Pancreas (tissue), 10 donors: ENCODE results near the gene CCDC182. TPM values are rescaled to one million over a fixed set of nuclear protein-coding genes. Genes with fewer than 3 reads are reported as not detected.

Experiments used
- ATAC-seq, 4 donors: fragments of 200-7000 bp; cut with Tn5 transposase; one replicate each; pipeline versions ENCODE4 v1.8.0 to v1.9.1; 2020; ENCODE audit warnings: mild to moderate bottlenecking in 4 of 4, moderate library complexity in 4 of 4
- DNase-seq, 6 donors: peaks; one replicate each; pipeline ENCODE4 v3.0.0-alpha.2; 2020
- FAIRE-seq: peaks from 2 replicates; lab custom pipeline; 2012; peaks lifted over from hg19 to GRCh38; lab: Jason Lieb, UNC
- H3K27ac ChIP-seq, 4 donors: fragments of 200-600 bp; sonication (generic); 1 replicate in 3 of 4; 2 replicates in 1 of 4; pipeline versions ENCODE4 v1.5.0 to v1.8.0; 2020
- H3K27me3 ChIP-seq, 4 donors: fragments of 200-600 bp; one replicate each; pipeline ENCODE4 v1.8.0; 2021
- H3K36me3 ChIP-seq, 3 donors: fragments of 200-600 bp; sonication (generic) in 1 of 3; one replicate each; pipeline versions ENCODE4 v1.5.0 to v1.8.0; 2020 to 2021
- H3K4me1 ChIP-seq, 3 donors: fragments of 200-600 bp; one replicate each; pipeline ENCODE4 v1.8.0; 2021
- H3K4me3 ChIP-seq, 4 donors: fragments of 200-600 bp; sonication (generic) in 2 of 4; one replicate each; pipeline versions ENCODE4 v1.5.0 to v1.8.0; 2020 to 2021
- H3K9me3 ChIP-seq, 4 donors: fragments of 200-600 bp; one replicate each; pipeline ENCODE4 v1.8.0; 2021
- WGBS, 2 donors: extraction: QIAGEN DNeasy Blood & Tissue Kit; methylation state at CpG; one replicate each; pipeline ENCODE4 v1.1.7; 2013; 5-methylcytosine and 5-hydroxymethylcytosine counted together
- intact Hi-C, 3 donors: fragments of 100-400 bp; cut with DNase I; formaldehyde crosslinking; loops; one replicate each; pipeline versions ENCODE4 v1.11.1 to v1.14.2; 2022
- polyA plus RNA-seq, 2 donors: library from polyadenylated mRNA; stranded (reverse); fragments of 200-250 nt; gene quantifications; one replicate each; pipeline ENCODE4 v1.2.3, GENCODE V29; 2013
- total RNA-seq, 6 donors: library from RNA; stranded (reverse); fragmentation: NEBNext Ultra II Directional in 4 of 6; extraction: Animal tissue kit (Norgen Biotek cat#: 25700) in 4 of 6; gene quantifications; one replicate each; pipeline versions ENCODE4 v1.2.1 to v1.2.4, GENCODE V29; 2021 to 2023
- TF ChIP-seq, protein P1 (sequence below), 4 donors: fragments of 200-600 bp; sonication (generic) in 3 of 4; IDR thresholded peaks; one replicate each; pipeline versions ENCODE4 v1.5.0 to v1.8.0; 2021; ENCODE audit warnings: antibody characterized with exemption in 4 of 4
- donor health status: healthy with polysubstance abuse.
- donor health status: DM: no; HTN: no; CAD: no; lungs with moderate emphysema.
- donor health status: DM: no; HTN: no; CAD: no.
- donor health status: control.
- donor health status: control.
- donor health status: Bipolar disorder and iron deficiency.
- donor health status: DM: yes; HTN: yes; CAD: no.
- donor health status: DM: no; HTN: no; CAD: no.
- donor health status: DM: no; HTN: no; CAD: no.
- donor health status: DM: yes; HTN: yes; CAD: no.

CCDC182 gene
- total RNA-seq (not detected), polyA plus RNA-seq (not detected)

DNA sequence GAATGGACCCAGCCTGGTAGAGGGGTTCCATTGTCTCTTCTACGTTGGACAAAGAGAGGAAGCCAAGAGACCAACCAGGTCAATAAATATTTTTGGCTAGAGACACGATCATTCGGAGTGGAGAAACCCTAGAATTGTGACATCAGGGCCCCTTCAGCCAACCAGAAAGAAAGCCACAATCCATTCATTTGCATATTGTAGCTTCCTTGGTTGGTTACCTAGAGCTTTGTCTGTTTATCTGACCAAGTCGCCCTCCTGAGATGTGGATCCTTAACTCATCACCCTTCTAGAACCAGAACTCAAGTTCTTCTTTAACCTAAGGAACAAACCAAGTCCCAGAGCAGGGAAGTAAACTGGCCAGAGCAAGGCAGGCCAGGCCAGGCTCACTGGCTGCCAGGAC is at the start of gene CCDC182:
TSS of gene CCDC182 (minus strand) at position 58 of the 400 bp plus-strand sequence. CDS start at position 31, 27 bp downstream.
- 50 to 67% methylated on average over 4 of the region's 4 CpGs for WGBS, 2 donors

DNA sequence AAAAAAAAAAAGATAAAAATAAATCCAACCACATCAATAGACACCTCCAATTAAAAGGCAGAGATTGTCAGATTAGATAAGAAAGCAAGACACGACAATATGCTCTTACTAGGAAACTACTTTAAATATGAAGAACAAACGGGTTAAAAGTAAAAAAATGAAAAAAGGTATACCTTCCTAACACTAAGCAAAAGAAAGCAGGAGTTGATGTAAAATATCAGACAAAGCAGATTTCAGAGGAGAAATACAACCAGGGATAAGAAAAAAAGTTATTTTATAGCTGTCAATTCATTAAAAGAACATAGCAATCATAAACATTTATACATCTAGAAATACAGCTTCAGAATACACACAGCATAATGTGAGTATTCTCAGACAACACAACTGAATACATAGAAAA is 49.7 kb upstream of the CCDC182 start:
- no peak for DNase-seq
- H3K36me3 ChIP-seq: no peaks in the 10 kb centered on the region
- no peaks in the 10 kb centered on the region for H3K9me3 ChIP-seq
- H3K27me3 ChIP-seq: no peaks in the 10 kb centered on the region
- no peaks in the 10 kb centered on the region for H3K4me1 ChIP-seq
- no peak overlapping the region for H3K4me3 ChIP-seq
- intact Hi-C loops: no loop called here
- no peak for FAIRE-seq
- no peak for ATAC-seq
- H3K27ac ChIP-seq: no peak overlapping the region
- TF ChIP-seq, protein P1, sequence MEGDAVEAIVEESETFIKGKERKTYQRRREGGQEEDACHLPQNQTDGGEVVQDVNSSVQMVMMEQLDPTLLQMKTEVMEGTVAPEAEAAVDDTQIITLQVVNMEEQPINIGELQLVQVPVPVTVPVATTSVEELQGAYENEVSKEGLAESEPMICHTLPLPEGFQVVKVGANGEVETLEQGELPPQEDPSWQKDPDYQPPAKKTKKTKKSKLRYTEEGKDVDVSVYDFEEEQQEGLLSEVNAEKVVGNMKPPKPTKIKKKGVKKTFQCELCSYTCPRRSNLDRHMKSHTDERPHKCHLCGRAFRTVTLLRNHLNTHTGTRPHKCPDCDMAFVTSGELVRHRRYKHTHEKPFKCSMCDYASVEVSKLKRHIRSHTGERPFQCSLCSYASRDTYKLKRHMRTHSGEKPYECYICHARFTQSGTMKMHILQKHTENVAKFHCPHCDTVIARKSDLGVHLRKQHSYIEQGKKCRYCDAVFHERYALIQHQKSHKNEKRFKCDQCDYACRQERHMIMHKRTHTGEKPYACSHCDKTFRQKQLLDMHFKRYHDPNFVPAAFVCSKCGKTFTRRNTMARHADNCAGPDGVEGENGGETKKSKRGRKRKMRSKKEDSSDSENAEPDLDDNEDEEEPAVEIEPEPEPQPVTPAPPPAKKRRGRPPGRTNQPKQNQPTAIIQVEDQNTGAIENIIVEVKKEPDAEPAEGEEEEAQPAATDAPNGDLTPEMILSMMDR (IDR thresholded peaks at IDR 0.05): no peak
- WGBS, 2 donors: 45 to 67% methylated on average over 2 of the region's 2 CpGs

More for the DNA sequence above, at the start of gene CCDC182:
- no peak within 1 kb of the TSS for H3K4me3 ChIP-seq
- no peak for FAIRE-seq
- intact Hi-C loops: loop anchor here in 1 of 3 donors (5.0 kb wide), 1 partner anchor 503 kb away; no protein-coding TSS in a partner anchor
- TF ChIP-seq, protein P1 (IDR thresholded peaks at IDR 0.05): no peak
- no peak within 1 kb of the TSS for H3K27ac ChIP-seq
- no peaks in the 10 kb centered on the region for H3K9me3 ChIP-seq
- ATAC-seq: no peak
- no peaks in the 10 kb centered on the region for H3K36me3 ChIP-seq
- no peaks in the 10 kb centered on the region for H3K4me1 ChIP-seq
- no peak for DNase-seq
- H3K27me3 ChIP-seq: no peaks in the 10 kb centered on the region

DNA sequence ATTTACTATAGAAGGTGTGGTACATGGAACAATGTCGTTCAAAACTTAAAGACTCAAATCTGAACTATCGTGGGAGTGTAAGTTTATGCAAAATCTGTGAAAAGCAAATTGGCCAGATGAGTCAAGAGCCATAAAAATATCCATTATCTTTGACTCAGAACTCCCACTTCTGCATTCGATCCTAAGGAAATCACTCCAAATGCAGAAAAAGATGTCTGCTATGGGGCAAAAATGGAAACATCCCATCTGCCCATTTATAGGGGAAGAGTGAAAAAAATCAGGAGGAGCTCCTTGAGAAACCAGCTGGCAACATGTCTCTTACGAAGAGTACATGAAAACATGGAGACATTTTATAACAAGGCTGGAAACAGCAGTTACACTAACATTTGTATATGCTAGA is 43.6 kb upstream of the CCDC182 start:
- DNase-seq (no peak), ATAC-seq (no peak), FAIRE-seq (no peak)
- Histone ChIP-seq H3K4me1 (no peaks in the 10 kb centered on the region), H3K36me3 (no peaks in the 10 kb centered on the region), H3K4me3 (no peak overlapping the region), H3K27ac (no peak overlapping the region), H3K9me3 (no peaks in the 10 kb centered on the region), H3K27me3 (no peaks in the 10 kb centered on the region)
- TF ChIP-seq, protein P1 (IDR thresholded peaks at IDR 0.05): no peak
- intact Hi-C loops: no loop called here
- 56 to 75% methylated on average over 4 of the region's 4 CpGs for WGBS, 2 donors

DNA sequence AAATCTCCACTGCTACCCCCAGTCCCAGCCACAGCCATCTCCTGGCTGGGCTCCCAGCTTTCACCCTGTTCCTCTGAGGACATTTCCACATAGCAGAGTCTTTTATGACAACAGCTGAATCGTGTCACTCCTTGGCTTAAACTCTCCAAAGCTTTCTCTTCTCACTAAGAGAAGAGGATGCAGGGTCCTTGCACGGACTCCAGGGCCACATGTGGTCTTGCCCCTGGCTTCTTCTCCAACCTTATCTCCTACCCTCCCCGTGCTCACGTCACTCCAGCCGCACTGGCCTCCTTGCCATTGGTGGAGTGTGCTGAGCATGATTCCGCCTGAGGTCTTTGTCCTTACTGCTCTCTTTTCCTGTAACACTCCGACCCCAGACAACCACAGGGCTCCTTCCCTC is 39.9 kb upstream of the CCDC182 start:
- no peaks in the 10 kb centered on the region for H3K27me3 ChIP-seq
- 57 to 69% methylated on average over 7 of the region's 7 CpGs for WGBS, 2 donors
- no peak overlapping the region for H3K4me3 ChIP-seq
- no peak for ATAC-seq
- no peak for DNase-seq
- intact Hi-C loops: no loop called here
- H3K4me1 ChIP-seq: no peaks in the 10 kb centered on the region
- H3K9me3 ChIP-seq: no peaks in the 10 kb centered on the region
- no peaks in the 10 kb centered on the region for H3K36me3 ChIP-seq
- no peak for FAIRE-seq
- no peak overlapping the region for H3K27ac ChIP-seq
- TF ChIP-seq, protein P1 (IDR thresholded peaks at IDR 0.05): no peak

DNA sequence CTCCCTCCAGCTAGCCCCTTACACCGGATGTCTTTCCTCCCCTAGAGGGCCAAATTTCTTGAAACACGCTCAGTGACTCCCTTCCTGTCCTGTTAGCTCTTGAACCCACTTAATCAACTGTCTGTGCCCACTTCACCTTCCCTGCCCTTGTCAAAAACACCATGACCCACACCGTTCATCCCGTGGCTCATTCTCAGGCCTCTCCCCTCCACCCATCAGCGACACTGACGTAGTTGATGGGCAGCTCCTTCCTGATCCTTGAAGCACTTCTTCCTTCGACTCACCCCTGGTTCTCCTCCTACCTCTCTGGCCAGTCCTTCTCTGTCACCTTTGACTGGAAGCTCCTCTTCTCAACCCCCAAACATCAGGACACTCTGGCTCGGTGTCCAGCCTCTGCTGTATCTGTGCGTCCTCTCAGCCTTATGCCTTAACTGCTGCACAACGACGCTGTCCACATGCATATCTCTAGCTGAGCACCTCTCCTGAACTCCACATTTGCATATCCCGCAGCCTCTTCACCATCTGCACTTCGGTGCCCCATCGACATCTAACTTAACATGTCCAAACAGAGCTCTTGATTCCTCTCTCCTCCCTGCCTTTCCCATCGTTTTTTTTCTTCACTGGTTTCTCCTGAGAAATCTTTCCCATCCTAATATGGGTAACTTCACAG is 39.3 kb upstream of the CCDC182 start:
- Histone ChIP-seq H3K4me1 (no peaks in the 10 kb centered on the region), H3K4me3 (no peak overlapping the region), H3K36me3 (no peaks in the 10 kb centered on the region), H3K27ac (no peak overlapping the region), H3K9me3 (no peaks in the 10 kb centered on the region), H3K27me3 (no peaks in the 10 kb centered on the region)
- TF ChIP-seq, protein P1 (IDR thresholded peaks at IDR 0.05): no peak
- no peak for ATAC-seq
- intact Hi-C loops: no loop called here
- 47 to 59% methylated on average over 15 of the region's 15 CpGs for WGBS, 2 donors
- DNase-seq: no peak
- no peak for FAIRE-seq
